ENCODE results near the gene APOL1.

Gene APOL1

GRCh38 chr22:36304429-36304828 is 51.5 kb downstream of the APOL1 start:
- TF ChIP-seq CREB1 (IDR thresholded peaks at IDR 0.05; ENCODE audit: low read depth) = no peak

GRCh38 chr22:36305813-36306212 is 52.9 kb downstream of the APOL1 start:
- TF ChIP-seq EGR1 (IDR thresholded peaks at IDR 0.05) (no peak), YY1 (IDR thresholded peaks at IDR 0.05; ENCODE audit: low read depth) (no peak), EP300 (IDR thresholded peaks at IDR 0.05; ENCODE audit: borderline replicate concordance) (no peak), RAD21 (IDR thresholded peaks at IDR 0.05; ENCODE audit: low read depth) (no peak), CEBPB (IDR thresholded peaks at IDR 0.05) (no peak), MAX (IDR thresholded peaks at IDR 0.05) (no peak), TCF12 (IDR thresholded peaks at IDR 0.05; ENCODE audit: low read depth) (no peak), ZBTB7A (IDR thresholded peaks at IDR 0.05; ENCODE audit: low read depth) (no peak), TEAD4 (IDR thresholded peaks at IDR 0.05) (no peak), NFIC (IDR thresholded peaks at IDR 0.05) (no peak), FOXM1 (IDR thresholded peaks at IDR 0.05; ENCODE audit: borderline replicate concordance, low read depth) (no peak), TAF1 (IDR thresholded peaks at IDR 0.05; ENCODE audit: low read depth) (no peak), CREB1 (IDR thresholded peaks at IDR 0.05; ENCODE audit: low read depth) (no peak)
- TF ChIP-seq, protein P1, sequence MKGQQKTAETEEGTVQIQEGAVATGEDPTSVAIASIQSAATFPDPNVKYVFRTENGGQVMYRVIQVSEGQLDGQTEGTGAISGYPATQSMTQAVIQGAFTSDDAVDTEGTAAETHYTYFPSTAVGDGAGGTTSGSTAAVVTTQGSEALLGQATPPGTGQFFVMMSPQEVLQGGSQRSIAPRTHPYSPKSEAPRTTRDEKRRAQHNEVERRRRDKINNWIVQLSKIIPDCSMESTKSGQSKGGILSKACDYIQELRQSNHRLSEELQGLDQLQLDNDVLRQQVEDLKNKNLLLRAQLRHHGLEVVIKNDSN (IDR thresholded peaks at IDR 0.05) = no peak
- TF ChIP-seq, protein P2, sequence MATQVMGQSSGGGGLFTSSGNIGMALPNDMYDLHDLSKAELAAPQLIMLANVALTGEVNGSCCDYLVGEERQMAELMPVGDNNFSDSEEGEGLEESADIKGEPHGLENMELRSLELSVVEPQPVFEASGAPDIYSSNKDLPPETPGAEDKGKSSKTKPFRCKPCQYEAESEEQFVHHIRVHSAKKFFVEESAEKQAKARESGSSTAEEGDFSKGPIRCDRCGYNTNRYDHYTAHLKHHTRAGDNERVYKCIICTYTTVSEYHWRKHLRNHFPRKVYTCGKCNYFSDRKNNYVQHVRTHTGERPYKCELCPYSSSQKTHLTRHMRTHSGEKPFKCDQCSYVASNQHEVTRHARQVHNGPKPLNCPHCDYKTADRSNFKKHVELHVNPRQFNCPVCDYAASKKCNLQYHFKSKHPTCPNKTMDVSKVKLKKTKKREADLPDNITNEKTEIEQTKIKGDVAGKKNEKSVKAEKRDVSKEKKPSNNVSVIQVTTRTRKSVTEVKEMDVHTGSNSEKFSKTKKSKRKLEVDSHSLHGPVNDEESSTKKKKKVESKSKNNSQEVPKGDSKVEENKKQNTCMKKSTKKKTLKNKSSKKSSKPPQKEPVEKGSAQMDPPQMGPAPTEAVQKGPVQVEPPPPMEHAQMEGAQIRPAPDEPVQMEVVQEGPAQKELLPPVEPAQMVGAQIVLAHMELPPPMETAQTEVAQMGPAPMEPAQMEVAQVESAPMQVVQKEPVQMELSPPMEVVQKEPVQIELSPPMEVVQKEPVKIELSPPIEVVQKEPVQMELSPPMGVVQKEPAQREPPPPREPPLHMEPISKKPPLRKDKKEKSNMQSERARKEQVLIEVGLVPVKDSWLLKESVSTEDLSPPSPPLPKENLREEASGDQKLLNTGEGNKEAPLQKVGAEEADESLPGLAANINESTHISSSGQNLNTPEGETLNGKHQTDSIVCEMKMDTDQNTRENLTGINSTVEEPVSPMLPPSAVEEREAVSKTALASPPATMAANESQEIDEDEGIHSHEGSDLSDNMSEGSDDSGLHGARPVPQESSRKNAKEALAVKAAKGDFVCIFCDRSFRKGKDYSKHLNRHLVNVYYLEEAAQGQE (IDR thresholded peaks at IDR 0.05; ENCODE audit: low read depth) = no peak

DNA sequence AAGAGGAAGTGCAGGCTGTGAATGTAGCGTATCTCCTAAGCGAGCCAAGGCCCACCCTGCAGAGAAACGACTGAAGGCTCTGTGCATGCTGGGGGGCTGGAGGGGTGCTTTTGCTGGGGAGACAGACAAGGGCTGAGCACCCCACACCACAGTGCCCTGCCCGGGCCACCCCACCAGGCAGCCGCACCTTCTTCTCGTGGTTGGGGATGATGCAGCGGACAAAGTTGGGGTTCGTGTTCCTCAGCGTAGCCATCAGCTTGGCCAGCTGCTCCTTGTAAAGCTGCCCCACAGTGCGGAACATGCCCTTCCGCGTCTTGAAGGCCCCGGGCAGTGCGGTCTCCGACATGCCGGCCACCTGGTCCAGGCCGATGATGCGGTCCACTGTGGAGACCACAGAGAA is 53.3 kb downstream of the APOL1 start:
- TF ChIP-seq EGR1 (IDR thresholded peaks at IDR 0.05) (no peak), YY1 (IDR thresholded peaks at IDR 0.05; ENCODE audit: low read depth) (no peak), RAD21 (IDR thresholded peaks at IDR 0.05; ENCODE audit: low read depth) (no peak), EP300 (IDR thresholded peaks at IDR 0.05; ENCODE audit: borderline replicate concordance) (no peak), TCF12 (IDR thresholded peaks at IDR 0.05; ENCODE audit: low read depth) (no peak), MAX (IDR thresholded peaks at IDR 0.05) (no peak), TAF1 (IDR thresholded peaks at IDR 0.05; ENCODE audit: low read depth) (no peak), FOXM1 (IDR thresholded peaks at IDR 0.05; ENCODE audit: borderline replicate concordance, low read depth) (no peak), ZBTB7A (IDR thresholded peaks at IDR 0.05; ENCODE audit: low read depth) (no peak), CEBPB (IDR thresholded peaks at IDR 0.05) (no peak), NFIC (IDR thresholded peaks at IDR 0.05) (no peak), CREB1 (IDR thresholded peaks at IDR 0.05; ENCODE audit: low read depth) (no peak), TEAD4 (IDR thresholded peaks at IDR 0.05) (no peak)
- TF ChIP-seq, protein P2 (IDR thresholded peaks at IDR 0.05; ENCODE audit: low read depth) = no peak
- TF ChIP-seq, protein P1 (IDR thresholded peaks at IDR 0.05) = no peak

- TF ChIP-seq CEBPB (IDR thresholded peaks at IDR 0.05) = no peak
- TF ChIP-seq, protein P1 (IDR thresholded peaks at IDR 0.05) = no peak
- no peak for TF ChIP-seq EP300 (IDR thresholded peaks at IDR 0.05; ENCODE audit: borderline replicate concordance)
- no peak for TF ChIP-seq FOXM1 (IDR thresholded peaks at IDR 0.05; ENCODE audit: borderline replicate concordance, low read depth)
- TF ChIP-seq TCF12 (IDR thresholded peaks at IDR 0.05; ENCODE audit: low read depth) = no peak
- TF ChIP-seq, protein P2 (IDR thresholded peaks at IDR 0.05; ENCODE audit: low read depth) = no peak
- no peak for TF ChIP-seq ZBTB7A (IDR thresholded peaks at IDR 0.05; ENCODE audit: low read depth)
- no peak for TF ChIP-seq TAF1 (IDR thresholded peaks at IDR 0.05; ENCODE audit: low read depth)
- no peak for TF ChIP-seq MAX (IDR thresholded peaks at IDR 0.05)
- no peak for TF ChIP-seq CREB1 (IDR thresholded peaks at IDR 0.05; ENCODE audit: low read depth)
- TF ChIP-seq EGR1 (IDR thresholded peaks at IDR 0.05) = no peak
- no peak for TF ChIP-seq YY1 (IDR thresholded peaks at IDR 0.05; ENCODE audit: low read depth)
- TF ChIP-seq NFIC (IDR thresholded peaks at IDR 0.05) = no peak
- TF ChIP-seq RAD21 (IDR thresholded peaks at IDR 0.05; ENCODE audit: low read depth) = no peak
- TF ChIP-seq TEAD4 (IDR thresholded peaks at IDR 0.05) = no peak
These were observed 55.9 kb downstream of the APOL1 start for GRCh38 chr22:36308880-36309279.

Data from Ishikawa (cell line).